Mesodermal cell (in vitro differentiated cells): ENCODE results near the gene MRPS26.
A peak's percentile ranks its signal among the peaks of the same experiment; 100 is the strongest.
"Not testable (repeated sequence)": the region's sequence is repeated elsewhere in the genome, so short reads cannot be mapped to it uniquely, and the experiment has no call there.

Experiments
- H3K27ac ChIP-seq: 2 replicates; pipeline ENCODE4 v1.7.0; 2013; ENCODE audit warnings: mild to moderate bottlenecking, low read depth, low read length, moderate library complexity; ENCODE audit not compliant: severe bottlenecking
- H3K36me3 ChIP-seq: 2 replicates; pipeline ENCODE4 v1.7.1; 2013; ENCODE audit warnings: mild to moderate bottlenecking, low read length, moderate library complexity; ENCODE audit not compliant: control insufficient read depth, insufficient read depth
- H3K4me1 ChIP-seq: one replicate; pipeline ENCODE4 v1.7.1; 2013; ENCODE audit warnings: mild to moderate bottlenecking, low read length; ENCODE audit not compliant: insufficient read depth, control insufficient read depth, poor library complexity, severe bottlenecking
- H3K4me3 ChIP-seq: 2 replicates; pipeline ENCODE4 v1.7.0; 2013; ENCODE audit warnings: low read length, control low read depth, mild to moderate bottlenecking; ENCODE audit not compliant: insufficient read depth, poor library complexity, severe bottlenecking; ENCODE audit errors: extremely low read depth
- H3K9me3 ChIP-seq: 2 replicates; pipeline ENCODE4 v1.7.1; 2013; ENCODE audit warnings: mild to moderate bottlenecking, low read length, moderate library complexity; ENCODE audit not compliant: control insufficient read depth
- whole genome bisulfite sequencing, 2 experiments: methylation state at CpG; one replicate each; pipeline ENCODE4 v1.1.5; 2013; ENCODE audit warnings: missing lambda C conversion rate in 2 of 2; ENCODE audit not compliant: insufficient coverage in 2 of 2; 5-methylcytosine and 5-hydroxymethylcytosine counted together

MRPS26 gene

GRCh38 chr20:3021327-3021726 is 24.5 kb upstream of the MRPS26 start:
- no peak overlapping the region for H3K4me3 ChIP-seq
- peaks cover 5% of the 10 kb centered on the region for H3K9me3 ChIP-seq
- H3K36me3 ChIP-seq: peaks cover 70% of the 10 kb centered on the region
- H3K4me1 ChIP-seq: peaks cover 16% of the 10 kb centered on the region
- no peak overlapping the region for H3K27ac ChIP-seq
- WGBS, 2 experiments: 91 to 96% methylated on average over 4 of the region's 4 CpGs

- H3K36me3 ChIP-seq: peaks cover 70% of the 10 kb centered on the region
- WGBS, 2 experiments: 95 to 98% methylated on average over 4 to 5 of the region's 5 CpGs
Measured at GRCh38 chr20:3021777-3022176, 24.1 kb upstream of the MRPS26 start.

GRCh38 chr20:3022559-3023490 is 23.0 kb upstream of the MRPS26 start:
- not testable (repeated sequence) for H3K9me3 ChIP-seq, H3K4me3 ChIP-seq
- whole genome bisulfite sequencing, 2 experiments: 92 to 93% methylated on average over 13 to 15 of the region's 20 CpGs
- H3K36me3 ChIP-seq: peaks cover 69% of the 10 kb centered on the region
- peaks cover 16% of the 10 kb centered on the region for H3K4me1 ChIP-seq
- peak overlapping the region; percentile 77 for H3K27ac ChIP-seq

More at GRCh38 chr20:3021777-3022176, 24.1 kb upstream of the MRPS26 start:
- H3K4me1 ChIP-seq: peaks cover 16% of the 10 kb centered on the region
- H3K9me3 ChIP-seq: peaks cover 5% of the 10 kb centered on the region
- H3K27ac ChIP-seq: peak overlapping the region; percentile 77
- H3K4me3 ChIP-seq: no peak overlapping the region

DNA sequence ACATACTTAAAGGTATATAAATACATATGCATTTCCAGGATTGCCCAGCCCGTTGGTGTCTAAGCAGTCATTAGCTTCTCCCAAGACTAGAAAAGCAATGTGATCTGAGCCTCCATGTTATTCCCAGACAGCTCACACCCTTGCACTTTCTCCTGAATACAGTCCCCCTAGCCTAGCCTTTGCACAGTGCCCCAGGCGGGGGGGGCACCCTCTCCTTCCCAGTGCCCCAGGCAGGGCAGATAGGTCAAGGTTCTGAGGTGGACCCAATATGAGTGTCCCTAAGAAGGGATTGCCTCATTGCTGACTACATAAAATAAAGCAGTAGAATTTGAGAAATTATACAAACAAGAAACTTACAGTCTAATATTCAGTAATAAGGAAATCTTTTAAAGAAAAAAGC is 17.9 kb upstream of the MRPS26 start:
- peaks cover 72% of the 10 kb centered on the region for H3K36me3 ChIP-seq
- WGBS, 2 experiments: 100% methylated on average over 1 of the region's 2 CpGs
- H3K9me3 ChIP-seq: no peaks in the 10 kb centered on the region
- H3K4me1 ChIP-seq: peaks cover 4% of the 10 kb centered on the region
- H3K4me3 ChIP-seq: no peak overlapping the region
- no peak overlapping the region for H3K27ac ChIP-seq

- 90 to 100% methylated on average over 1 of the region's 3 CpGs for WGBS, 2 experiments
Measured at GRCh38 chr20:3031524-3032147, 14.2 kb upstream of the MRPS26 start.

DNA sequence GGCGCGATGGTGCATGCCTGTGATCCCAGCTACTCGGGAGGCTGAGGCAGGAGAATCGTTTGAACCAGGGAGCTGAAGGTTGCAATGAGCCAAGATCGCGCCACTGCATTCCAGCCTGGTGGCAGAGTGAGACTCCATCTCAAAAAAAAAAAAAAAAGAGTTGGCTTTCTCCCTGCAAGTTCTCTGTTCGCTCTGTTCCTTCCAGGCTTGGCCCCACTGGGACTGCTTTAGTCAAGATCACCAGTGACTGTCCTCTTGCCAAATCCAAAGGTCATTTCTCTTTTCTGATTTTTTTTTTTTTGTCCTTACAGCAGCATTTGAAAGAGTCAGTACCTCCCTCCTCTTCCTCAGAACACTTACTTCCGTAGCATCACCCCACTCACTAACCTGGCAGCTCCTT is 13.2 kb upstream of the MRPS26 start:
- Histone ChIP-seq H3K4me3 (no peak overlapping the region), H3K36me3 (peaks cover 72% of the 10 kb centered on the region)
- 93% methylated on average over 5 to 7 of the region's 8 CpGs for WGBS, 2 experiments

More at GRCh38 chr20:3031524-3032147, 14.2 kb upstream of the MRPS26 start:
- Histone ChIP-seq H3K9me3 (no peaks in the 10 kb centered on the region), H3K27ac (no peak overlapping the region), H3K36me3 (peaks cover 71% of the 10 kb centered on the region), H3K4me1 (no peaks in the 10 kb centered on the region), H3K4me3 (no peak overlapping the region)

GRCh38 chr20:3037654-3038053 is 8.2 kb upstream of the MRPS26 start:
- H3K4me3 ChIP-seq: no peak overlapping the region
- H3K9me3 ChIP-seq: no peaks in the 10 kb centered on the region
- H3K27ac ChIP-seq: no peak overlapping the region
- 95 to 100% methylated on average over 3 of the region's 3 CpGs for WGBS, 2 experiments
- peaks cover 70% of the 10 kb centered on the region for H3K36me3 ChIP-seq
- H3K4me1 ChIP-seq: no peaks in the 10 kb centered on the region

More for the DNA sequence above, 13.2 kb upstream of the MRPS26 start:
- H3K27ac ChIP-seq: no peak overlapping the region
- H3K9me3 ChIP-seq: no peaks in the 10 kb centered on the region
- no peaks in the 10 kb centered on the region for H3K4me1 ChIP-seq

DNA sequence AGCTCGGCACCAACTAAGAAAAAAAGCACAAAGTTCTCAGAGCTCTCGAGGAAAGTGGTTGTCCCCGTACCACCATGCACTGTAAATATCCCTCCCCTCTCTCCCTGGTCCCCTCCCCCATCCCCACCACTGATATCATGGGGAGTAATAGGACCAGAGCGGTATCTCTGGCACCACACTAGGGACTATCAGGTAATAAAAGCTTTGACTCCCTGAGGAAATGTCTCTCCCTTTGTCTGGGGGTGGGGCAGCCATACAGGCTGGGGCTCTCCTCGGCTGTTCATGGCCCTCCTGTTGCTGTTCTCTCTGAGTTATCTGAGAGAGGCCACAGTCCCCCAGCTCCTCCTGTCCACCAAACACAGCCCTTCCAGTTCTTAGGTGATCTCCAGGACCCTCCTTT is 7.4 kb upstream of the MRPS26 start:
- H3K9me3 ChIP-seq: no peaks in the 10 kb centered on the region
- no peak overlapping the region for H3K4me3 ChIP-seq
- H3K27ac ChIP-seq: no peak overlapping the region
- WGBS, 2 experiments: 84 to 90% methylated on average over 2 to 3 of the region's 5 CpGs
- H3K4me1 ChIP-seq: no peaks in the 10 kb centered on the region
- peaks cover 63% of the 10 kb centered on the region for H3K36me3 ChIP-seq

DNA sequence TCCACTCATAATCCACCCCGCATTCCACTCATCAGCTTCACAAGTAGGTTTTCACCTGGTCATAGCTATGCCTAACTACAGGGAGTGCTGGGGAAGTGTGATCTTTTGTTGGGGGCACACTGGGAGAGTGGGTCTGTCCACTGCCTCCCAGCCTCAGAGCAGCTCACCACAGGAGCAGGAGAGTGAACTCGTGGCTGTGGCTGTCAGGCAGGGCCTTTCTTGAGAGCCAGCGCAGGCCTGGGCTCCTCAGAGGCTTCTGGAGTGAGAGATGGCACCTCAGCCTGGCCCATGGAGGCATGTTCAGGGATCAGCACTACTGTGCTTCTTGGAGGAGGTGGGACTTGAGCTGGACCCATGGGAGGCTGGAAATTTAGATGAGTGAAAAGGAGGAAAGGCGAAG is 6.4 kb upstream of the MRPS26 start:
- H3K27ac ChIP-seq: no peak overlapping the region
- WGBS, 2 experiments: 91 to 93% methylated on average over 3 to 4 of the region's 4 CpGs
- no peaks in the 10 kb centered on the region for H3K9me3 ChIP-seq
- H3K4me3 ChIP-seq: no peak overlapping the region
- peaks cover 55% of the 10 kb centered on the region for H3K36me3 ChIP-seq
- H3K4me1 ChIP-seq: no peaks in the 10 kb centered on the region

GRCh38 chr20:3040086-3040485 is 5.8 kb upstream of the MRPS26 start:
- peaks cover 54% of the 10 kb centered on the region for H3K36me3 ChIP-seq
- H3K4me3 ChIP-seq: no peak overlapping the region
- no peak overlapping the region for H3K27ac ChIP-seq
- WGBS, 2 experiments: 91 to 95% methylated on average over 8 of the region's 8 CpGs
- H3K4me1 ChIP-seq: no peaks in the 10 kb centered on the region
- no peaks in the 10 kb centered on the region for H3K9me3 ChIP-seq
